Activated CD4-positive, CD25-positive, alpha-beta regulatory T cell (primary cell): Measurements from ENCODE around the gene CPSF7.

ENCODE experiments used
- DNase-seq, 4 experiments: peaks; one replicate each; lab custom pipeline; 2025; lab: John Stamatoyannopoulos, UW

CPSF7 gene

DNA sequence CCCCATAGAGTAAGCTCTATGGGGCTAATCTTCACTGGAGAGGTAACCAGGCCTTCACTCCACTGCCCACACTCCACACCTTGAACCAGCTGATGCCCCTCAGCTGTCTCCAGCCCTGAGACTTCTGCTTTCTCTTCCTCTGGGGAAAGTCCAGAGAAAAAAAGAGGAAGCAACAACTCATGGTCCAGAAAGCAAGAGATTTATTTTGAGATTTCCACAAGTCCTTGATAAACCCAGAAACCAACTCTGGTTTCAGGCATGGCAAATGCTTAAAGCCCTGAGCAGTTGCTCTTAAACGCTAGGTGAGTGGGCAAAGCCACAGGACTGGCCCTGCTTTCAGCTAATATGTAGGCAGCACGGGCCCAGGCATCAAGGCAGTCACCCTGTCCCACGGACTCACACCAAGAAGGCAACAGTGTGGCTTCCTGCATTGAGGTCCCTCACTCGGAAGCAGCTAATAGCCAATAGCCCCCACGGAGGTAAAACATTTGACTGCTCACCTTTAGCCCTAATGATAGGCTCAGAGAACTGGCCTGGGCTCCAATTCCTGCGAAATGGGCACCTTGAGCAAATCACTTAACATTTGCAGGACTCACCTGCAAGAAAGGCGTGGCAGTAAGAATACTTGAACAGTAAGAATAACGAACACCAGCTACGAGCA, 72.4 kb downstream of the CPSF7 start:
- no peak for DNase-seq

DNA sequence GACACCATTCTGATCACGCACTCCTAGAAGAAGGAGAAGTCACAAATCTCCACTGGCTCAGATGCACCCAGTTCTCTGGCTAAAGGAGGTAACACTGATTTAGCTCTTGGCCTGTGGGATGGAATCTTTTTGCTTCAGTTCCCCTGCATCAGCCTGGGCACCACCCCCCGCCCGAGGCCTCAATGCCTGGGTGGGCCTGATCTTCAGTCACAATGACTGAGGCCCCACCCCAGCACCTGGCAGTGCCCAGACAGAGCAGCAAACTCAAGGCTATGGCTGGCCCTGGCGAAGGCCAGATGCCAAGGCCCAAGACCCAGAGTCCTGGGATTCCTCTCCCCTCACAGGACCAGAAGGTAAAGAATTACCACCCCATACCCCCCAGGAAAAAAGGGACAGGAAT, 73.1 kb downstream of the CPSF7 start:
- DNase-seq: no peak

DNA sequence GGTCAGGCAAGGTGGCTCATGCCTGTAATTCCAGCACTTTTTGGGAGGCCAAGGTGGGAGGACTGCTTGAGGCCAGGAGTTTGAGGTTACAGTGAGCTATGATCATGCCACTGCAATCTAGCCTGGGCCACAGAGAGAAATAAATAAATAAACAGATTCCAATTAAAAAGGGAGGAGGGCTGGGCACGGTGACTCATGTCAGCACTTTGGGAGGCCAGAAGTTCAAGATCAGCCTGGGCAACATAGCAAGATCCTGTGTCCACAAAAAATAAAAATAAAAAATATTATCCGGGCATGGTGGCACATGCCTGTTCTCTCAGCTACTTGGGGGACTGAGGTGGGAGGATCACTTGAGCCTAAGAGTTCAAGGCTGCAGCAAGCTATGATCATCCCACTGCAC, 75.6 kb downstream of the CPSF7 start:
- DNase-seq: no peak

DNA sequence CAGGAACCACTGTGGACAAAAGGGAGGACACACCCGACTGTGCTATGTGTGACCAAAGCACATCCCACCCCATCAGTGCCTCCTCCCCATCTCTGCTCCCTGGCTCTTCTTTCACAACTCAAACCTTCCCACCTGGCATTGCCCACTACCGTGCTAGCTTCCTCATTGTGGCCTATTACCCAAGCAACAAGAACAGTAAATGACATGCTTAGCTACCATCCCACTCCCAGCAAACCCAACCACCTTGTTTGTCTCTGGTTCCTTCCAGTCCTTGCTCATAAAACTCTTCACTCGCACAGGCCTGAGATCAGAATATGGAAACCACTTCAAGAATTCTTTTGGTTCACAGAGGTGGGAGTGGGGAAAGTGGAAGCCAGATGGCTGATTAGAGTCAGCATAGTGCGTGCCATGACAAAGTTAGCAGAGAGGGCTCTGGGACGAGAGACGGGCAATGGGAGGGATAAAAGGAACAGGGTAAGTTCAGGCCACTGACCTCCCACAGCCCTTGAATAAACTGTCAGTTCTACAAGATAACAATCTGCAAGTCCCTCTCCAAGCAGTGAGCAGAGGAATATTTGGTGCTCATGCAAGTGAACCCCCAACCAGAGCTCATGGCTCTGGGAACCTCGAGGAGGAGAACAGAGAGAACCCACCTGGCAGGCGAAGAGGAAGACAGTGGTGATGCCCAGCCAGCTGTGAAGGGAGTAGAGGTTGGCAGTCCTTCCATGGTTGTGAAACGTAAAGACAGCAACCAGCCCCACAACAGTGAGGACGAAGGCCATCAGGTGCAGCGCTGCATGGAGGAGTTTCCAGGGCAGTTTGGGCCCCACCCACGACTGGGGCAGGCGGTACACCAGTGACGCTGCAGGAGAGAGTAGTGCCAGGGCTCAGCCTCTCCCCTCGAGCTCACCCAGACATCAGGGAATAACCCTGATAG, 76.4 kb downstream of the CPSF7 start:
- no peak for DNase-seq
